Ascending aorta (tissue), 2 donors: ENCODE data around the gene SLC22A4. TPM values are rescaled to one million over a fixed set of nuclear protein-coding genes. Genes with fewer than 3 reads are reported as not detected.

ENCODE experiments used
- DNase-seq, 2 donors: peaks; one replicate each; pipeline ENCODE4 v3.0.0-alpha.2; 2019; ENCODE audit warnings: low spot score in 2 of 2
- H3K27ac ChIP-seq, 2 donors: fragments of 200-600 bp; sonication (generic); one replicate each; pipeline ENCODE4 v1.5.1; 2016 to 2017; ENCODE audit warnings: mild to moderate bottlenecking in 1 of 2
- H3K27me3 ChIP-seq: fragments of 200-600 bp; sonication (generic); one replicate; pipeline ENCODE4 v1.5.1; 2017
- H3K36me3 ChIP-seq, 2 donors: fragments of 200-600 bp; sonication (generic); one replicate each; pipeline ENCODE4 v1.5.1; 2016
- H3K4me1 ChIP-seq, 2 donors: fragments of 200-600 bp; sonication (generic); one replicate each; pipeline ENCODE4 v1.5.1; 2016 to 2017; ENCODE audit warnings: mild to moderate bottlenecking in 1 of 2
- H3K4me3 ChIP-seq, 2 donors: fragments of 200-600 bp; sonication (generic); one replicate each; pipeline ENCODE4 v1.5.1; 2016 to 2017; ENCODE audit warnings: mild to moderate bottlenecking in 1 of 2
- H3K9me3 ChIP-seq, 2 donors: fragments of 200-600 bp; sonication (generic); one replicate each; pipeline ENCODE4 v1.5.1; 2016
- CTCF ChIP-seq, 3 experiments: fragments of 200-600 bp in 2 of 3; fragments of 450-650 bp in 1 of 3; sonication (generic) in 2 of 3; IDR thresholded peaks; one replicate each; pipeline ENCODE4 v1.5.1; 2016 to 2019; ENCODE audit warnings: antibody characterized with exemption in 3 of 3, mild to moderate bottlenecking in 1 of 3, moderate library complexity in 1 of 3
- intact Hi-C: fragments of 100-400 bp; cut with DNase I; formaldehyde crosslinking; loops from one replicate; pipeline ENCODE4 v1.15.1; 2023
- total RNA-seq: library from RNA; depleted of rRNA; stranded (reverse); fragments of >200 nt; gene quantifications from one replicate; pipeline ENCODE4 v1.1.0, GENCODE V29; 2016

Gene SLC22A4
- total RNA-seq, 1 donor from 2014 or later: 18.1 TPM

DNA sequence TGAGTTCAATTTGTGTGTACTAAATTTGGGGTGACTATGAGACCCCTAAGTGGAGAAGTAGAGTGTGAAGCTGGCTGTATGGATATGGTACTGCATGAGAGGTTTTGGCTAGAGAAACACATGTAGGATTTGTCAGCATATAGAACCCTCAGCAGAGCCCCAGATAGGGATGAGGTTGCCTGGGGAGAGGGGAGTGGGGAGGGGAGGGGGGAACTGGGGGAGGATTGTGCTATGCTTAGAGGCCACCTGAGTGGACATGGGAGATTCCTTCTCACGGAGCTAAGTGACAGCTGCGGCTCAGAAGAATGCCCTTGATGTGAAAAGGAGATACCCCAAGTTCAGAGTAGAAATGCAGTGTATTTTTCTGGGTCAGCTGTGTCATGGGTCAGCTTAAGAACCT is 86.5 kb downstream of the SLC22A4 start:
- Histone ChIP-seq H3K4me3 (no peak overlapping the region), H3K4me1 (peaks cover 16 to 23% of the 10 kb centered on the region in 2 donors), H3K36me3 (peaks cover 20 to 21% of the 10 kb centered on the region in 2 donors), H3K27me3 (no peaks in the 10 kb centered on the region), H3K9me3 (no peaks in the 10 kb centered on the region), H3K27ac (no peak overlapping the region)
- no peak for DNase-seq
- intact Hi-C loops: no loop called here
- no peak for TF ChIP-seq CTCF (IDR thresholded peaks at IDR 0.05)

DNA sequence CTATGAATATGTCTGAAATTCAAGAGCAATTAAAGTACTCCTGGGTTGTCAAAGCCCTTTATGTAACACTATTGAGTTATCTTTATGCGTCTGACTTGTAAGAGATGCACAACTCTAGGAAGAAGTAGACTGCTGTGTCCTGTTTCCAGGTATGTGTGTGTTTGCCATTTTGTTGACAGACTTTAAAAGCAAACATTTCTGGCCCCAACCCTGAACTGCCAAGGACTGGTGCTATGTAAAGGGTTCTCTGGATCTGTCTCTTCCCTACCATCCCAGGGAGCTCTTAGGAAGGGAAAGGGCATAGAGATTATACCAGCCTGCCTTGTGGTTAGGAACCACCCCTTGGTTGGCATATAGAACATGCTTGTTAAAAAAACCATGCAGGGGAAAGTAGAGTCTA is 87.4 kb downstream of the SLC22A4 start:
- Histone ChIP-seq H3K27me3 (no peaks in the 10 kb centered on the region), H3K9me3 (no peaks in the 10 kb centered on the region), H3K36me3 (peaks cover 20 to 21% of the 10 kb centered on the region in 2 donors), H3K4me3 (no peak overlapping the region), H3K4me1 (peaks cover 20 to 26% of the 10 kb centered on the region in 2 donors), H3K27ac (no peak overlapping the region)
- no peak for TF ChIP-seq CTCF (IDR thresholded peaks at IDR 0.05)
- intact Hi-C loops: no loop called here
- no peak for DNase-seq

DNA sequence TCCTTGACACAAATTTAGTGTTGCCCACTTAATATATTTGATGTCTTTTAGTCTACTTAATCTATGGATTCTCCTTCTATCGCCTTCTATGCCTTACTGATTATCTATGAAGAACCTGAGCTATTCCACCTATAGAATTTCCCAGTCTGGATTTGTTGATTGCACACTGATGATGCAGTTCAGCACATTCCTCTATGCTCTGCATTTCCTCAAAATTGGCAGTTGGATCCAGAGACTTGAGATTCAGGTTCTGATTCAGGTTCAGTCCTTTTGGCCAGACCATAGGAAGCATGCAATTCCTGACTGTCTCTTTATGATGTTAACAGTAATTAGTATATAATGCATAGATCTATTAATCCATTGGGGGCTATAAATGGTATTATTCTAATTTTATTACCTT is 89.1 kb downstream of the SLC22A4 start:
- H3K4me1 ChIP-seq: peaks cover 23 to 29% of the 10 kb centered on the region in 2 donors
- no peak overlapping the region for H3K27ac ChIP-seq
- no peaks in the 10 kb centered on the region for H3K27me3 ChIP-seq
- H3K36me3 ChIP-seq: peaks cover 20 to 21% of the 10 kb centered on the region in 2 donors
- no peak for DNase-seq
- intact Hi-C loops: no loop called here
- no peak for TF ChIP-seq CTCF (IDR thresholded peaks at IDR 0.05)
- H3K4me3 ChIP-seq: no peak overlapping the region
- no peaks in the 10 kb centered on the region for H3K9me3 ChIP-seq

GRCh38 chr5:132383984-132384383 is 89.8 kb downstream of the SLC22A4 start:
- Histone ChIP-seq H3K4me3 (no peak overlapping the region), H3K36me3 (peaks cover 16 to 18% of the 10 kb centered on the region in 2 donors), H3K27ac (no peak overlapping the region), H3K27me3 (no peaks in the 10 kb centered on the region), H3K4me1 (peaks cover 25 to 36% of the 10 kb centered on the region in 2 donors), H3K9me3 (no peaks in the 10 kb centered on the region)
- no peak for TF ChIP-seq CTCF (IDR thresholded peaks at IDR 0.05)
- DNase-seq: no peak
- intact Hi-C loops: no loop called here

- Histone ChIP-seq H3K4me1 (peaks cover 31 to 42% of the 10 kb centered on the region in 2 donors), H3K36me3 (peaks cover 12 to 16% of the 10 kb centered on the region in 2 donors), H3K27me3 (no peaks in the 10 kb centered on the region), H3K27ac (no peak overlapping the region), H3K4me3 (no peak overlapping the region), H3K9me3 (no peaks in the 10 kb centered on the region)
- DNase-seq: no peak
- TF ChIP-seq CTCF (IDR thresholded peaks at IDR 0.05): no peak
- intact Hi-C loops: loop anchor here (1.0 to 5.0 kb wide), 2 partner anchors 38 to 172 kb away; partner anchors contain the start of gene RAD50
Measured at GRCh38 chr5:132384506-132385050, 90.4 kb downstream of the SLC22A4 start.
